GM12878 (cell line): ENCODE measurements around the gene RAB28. TPM values are rescaled to one million over a fixed set of nuclear protein-coding genes. Genes with fewer than 3 reads are reported as not detected.

ENCODE experiments used
- ASH2L ChIP-seq: fragments of 300-600, 200-600 bp; sonication (generic); IDR thresholded peaks from 2 replicates; pipeline ENCODE4 v1.6.1; 2017; ENCODE audit warnings: low read depth, mild to moderate bottlenecking, borderline replicate concordance
- ATF7 ChIP-seq: fragments of 450-650 bp; IDR thresholded peaks from 2 replicates; pipeline ENCODE4 v1.6.1; 2016; ENCODE audit warnings: low read depth, mild to moderate bottlenecking
- CREB1 ChIP-seq: IDR thresholded peaks from 2 replicates; pipeline ENCODE4 v1.6.1; 2012; ENCODE audit warnings: low read depth, mild to moderate bottlenecking, inconsistent platforms
- EGR1 ChIP-seq, 2 experiments: IDR thresholded peaks; 1 replicate in 1 of 2; 2 replicates in 1 of 2; pipeline ENCODE4 v1.6.1; 2011 to 2012; ENCODE audit warnings: low read depth in 2 of 2, low read length in 2 of 2, borderline replicate concordance in 1 of 2, mild to moderate bottlenecking in 1 of 2, moderate library complexity in 1 of 2
- ELK1 ChIP-seq: IDR thresholded peaks from 2 replicates; pipeline ENCODE4 v1.6.1; 2012; ENCODE audit warnings: low read depth, low read length, improper control_type of control experiment
- GATAD2B ChIP-seq: fragments of 450-650 bp; conservative IDR thresholded peaks from 2 replicates; pipeline ENCODE4 v1.6.1; 2017; ENCODE audit warnings: low read depth, mild to moderate bottlenecking, moderate library complexity
- HCFC1 ChIP-seq: fragments of 150-350 bp; IDR thresholded peaks from 2 replicates; pipeline ENCODE4 v1.6.1; 2014; ENCODE audit warnings: low read length
- HDAC2 ChIP-seq: fragments of 200-600 bp; sonication (generic); IDR thresholded peaks from 2 replicates; pipeline ENCODE4 v1.6.1; 2017
- JUND ChIP-seq: IDR thresholded peaks from 2 replicates; pipeline ENCODE4 v1.6.1; 2012; ENCODE audit warnings: low read depth, mild to moderate bottlenecking, low read length, improper control_type of control experiment, moderate library complexity
- MTA3 ChIP-seq: IDR thresholded peaks from 2 replicates; pipeline ENCODE4 v1.6.1; 2012; ENCODE audit warnings: low read length, inconsistent platforms, borderline replicate concordance
- NFXL1 ChIP-seq: fragments of 450-650 bp; IDR thresholded peaks from 2 replicates; pipeline ENCODE4 v1.6.1; 2017; ENCODE audit warnings: antibody characterized with exemption, mild to moderate bottlenecking, borderline replicate concordance
- POLR2A ChIP-seq: IDR thresholded peaks from 2 replicates; pipeline ENCODE4 v1.6.1; 2011; ENCODE audit warnings: low read depth, mild to moderate bottlenecking, low read length
- RAD51 ChIP-seq: fragments of 450-650 bp; IDR thresholded peaks from 2 replicates; pipeline ENCODE4 v1.6.1; 2016; ENCODE audit warnings: moderate library complexity, mild to moderate bottlenecking, inconsistent platforms
- RELB ChIP-seq: fragments of 450-650 bp; IDR thresholded peaks from 2 replicates; pipeline ENCODE4 v1.6.1; 2017; ENCODE audit warnings: low read depth, mild to moderate bottlenecking, moderate library complexity
- RUNX3 ChIP-seq: IDR thresholded peaks from 2 replicates; pipeline ENCODE4 v1.6.1; 2012; ENCODE audit warnings: low read length, inconsistent platforms
- SKIL ChIP-seq: fragments of 450-650 bp; IDR thresholded peaks from 2 replicates; pipeline ENCODE4 v1.6.1; 2017; ENCODE audit warnings: mild to moderate bottlenecking, low read depth, inconsistent platforms; ENCODE audit not compliant: poor library complexity, severe bottlenecking
- SMAD1 ChIP-seq: fragments of 450-650 bp; IDR thresholded peaks from 2 replicates; pipeline ENCODE4 v1.6.1; 2018; ENCODE audit warnings: mild to moderate bottlenecking, low read depth; ENCODE audit not compliant: partially characterized antibody
- SREBF2 ChIP-seq: IDR thresholded peaks from 2 replicates; pipeline ENCODE4 v1.6.1; 2012; ENCODE audit warnings: mild to moderate bottlenecking, low read length
- TCF3 ChIP-seq: IDR thresholded peaks from 2 replicates; pipeline ENCODE4 v1.6.1; 2012; ENCODE audit warnings: low read depth, mild to moderate bottlenecking, low read length, borderline replicate concordance; ENCODE audit not compliant: insufficient read depth
- TCF7 ChIP-seq: IDR thresholded peaks from 2 replicates; pipeline ENCODE4 v1.6.1; 2014; ENCODE audit warnings: antibody characterized with exemption, borderline replicate concordance
- YBX1 ChIP-seq: fragments of 450-650 bp; IDR thresholded peaks from 2 replicates; pipeline ENCODE4 v1.6.1; 2016; ENCODE audit warnings: antibody characterized with exemption
- YY1 ChIP-seq: IDR thresholded peaks from 2 replicates; pipeline ENCODE4 v1.6.1; 2011; ENCODE audit warnings: low read depth, mild to moderate bottlenecking, low read length
- ZBTB4 ChIP-seq: fragments of 450-650 bp; formaldehyde crosslinking; IDR thresholded peaks from 2 replicates; pipeline ENCODE4 v1.4.0; 2022; ENCODE audit warnings: mild to moderate bottlenecking, moderate library complexity
- ZNF384 ChIP-seq: IDR thresholded peaks from 2 replicates; pipeline ENCODE4 v1.6.1; 2012; ENCODE audit warnings: low read depth, mild to moderate bottlenecking, low read length, improper control_type of control experiment, borderline replicate concordance
- ZNF622 ChIP-seq: fragments of 450-650 bp; IDR thresholded peaks from 2 replicates; pipeline ENCODE4 v1.6.1; 2017; ENCODE audit warnings: mild to moderate bottlenecking, inconsistent platforms
- polyA plus RNA-seq, 11 experiments: library from polyadenylated mRNA; depleted of rRNA in 4 of 11; unstranded in 6 of 11; stranded (reverse) in 5 of 11; fragments of >200 nt; fragmentation: Nextera tagmentation in 4 of 11; fragmentation: Illumina TruSeq in 1 of 11; extraction: Ambion mirVana in 4 of 11; extraction: Trizol in 1 of 11; gene quantifications; 1 replicate in 1 of 11; 2 replicates in 10 of 11; pipeline versions ENCODE4 v1.2.1 to v1.2.3, GENCODE V29; 2011 to 2016; ENCODE audit warnings: inconsistent platforms in 2 of 11, missing spikeins in 2 of 11, low read depth in 1 of 11
- total RNA-seq, 4 experiments: library from RNA; depleted of rRNA in 3 of 4; stranded (reverse); fragments of >200 nt in 3 of 4; fragmentation: Illumina TruSeq in 1 of 4; extraction: Trizol in 1 of 4; gene quantifications; 2 replicates each; pipeline versions ENCODE4 v1.2.1 to v1.2.3, GENCODE V29; 2013 to 2021

RAB28 gene
- total and polyA plus RNA-seq, 10 of the 15 experiments (the other 5 are each of a cell fraction or from before 2014, with no cell fraction given) = 5.8 to 29.3 (median 16.9) TPM

GRCh38 chr4:13484122-13484748, at the start of gene RAB28 (continued):
- TF ChIP-seq NFXL1 = no peak
- peak; percentile 50 for TF ChIP-seq HCFC1
- peak; percentile 95 for TF ChIP-seq YY1
- TF ChIP-seq TCF3 = no peak
- 0 out of 2 replicates have a peak, but pooled peaks have one; percentile 26 for TF ChIP-seq ASH2L
- TF ChIP-seq CREB1 = peak; percentile 93
- TF ChIP-seq ZBTB4 (CRISPR knock-in tag) = no peak
- TF ChIP-seq TCF7 = no peak
- TF ChIP-seq SKIL = peak; percentile 95
- TF ChIP-seq ZNF384 = no peak
- TF ChIP-seq RUNX3 = peak; percentile 31
- no peak for TF ChIP-seq ZNF622
- peak; percentile 84 for TF ChIP-seq POLR2A
- no peak; the same call in 1 of the 2 replicates for TF ChIP-seq RAD51
- TF ChIP-seq HDAC2 = no peak
- no peak for TF ChIP-seq MTA3
- TF ChIP-seq SMAD1 = no peak
- no peak for TF ChIP-seq YBX1
- peak; percentile 98 for TF ChIP-seq JUND
- TF ChIP-seq ATF7 = peak; percentile 99
- no peak; the same call in 1 of the 2 replicates for TF ChIP-seq ELK1
- TF ChIP-seq EGR1 (IDR thresholded peaks at IDR 0.05; ENCODE audit: borderline replicate concordance in 1 of 2, low read depth in 2 of 2, low read length in 2 of 2) = peak in 1 of 2 experiments; percentile 68; a peak in 1 of 3 replicates
- no peak for TF ChIP-seq GATAD2B
- TF ChIP-seq SREBF2 = no peak
- TF ChIP-seq RELB = peak; percentile 82
